ENCODE results near the gene ENTR1.

Gene ENTR1

GRCh38 chr9:136377341-136378169 is 32.9 kb downstream of the ENTR1 start:
- no peak for DNase-seq (ENCODE audit: low read depth in 1 of 2, low spot score in 1 of 2)

GRCh38 chr9:136376457-136376856 is 34.0 kb downstream of the ENTR1 start:
- DNase-seq (ENCODE audit: low read depth in 1 of 2, low spot score in 1 of 2), result no peak

GRCh38 chr9:136375096-136375495 is 35.3 kb downstream of the ENTR1 start:
- no peak for DNase-seq (ENCODE audit: low read depth in 1 of 2, low spot score in 1 of 2)

GRCh38 chr9:136374183-136374575 is 36.2 kb downstream of the ENTR1 start:
- no peak for DNase-seq (ENCODE audit: low read depth in 1 of 2, low spot score in 1 of 2)

- DNase-seq (ENCODE audit: low read depth in 1 of 2, low spot score in 1 of 2), result no peak
Measured at GRCh38 chr9:136373300-136374182, 36.9 kb downstream of the ENTR1 start, which contains the start of gene CARD9. CARD9 (minus strand) TSS chr9:136373669; CDS start chr9:136372078, 1,591 bp downstream.

GRCh38 chr9:136372561-136373299 is 37.7 kb downstream of the ENTR1 start:
- DNase-seq (ENCODE audit: low read depth in 1 of 2, low spot score in 1 of 2), result no peak

- DNase-seq (ENCODE audit: low read depth in 1 of 2, low spot score in 1 of 2), result no peak
Measured at GRCh38 chr9:136372006-136372405, 38.4 kb downstream of the ENTR1 start.

GRCh38 chr9:136371533-136371880 is 38.9 kb downstream of the ENTR1 start:
- no peak for DNase-seq (ENCODE audit: low read depth in 1 of 2, low spot score in 1 of 2)

- no peak for DNase-seq (ENCODE audit: low read depth in 1 of 2, low spot score in 1 of 2)
Measured at GRCh38 chr9:136370687-136371532, 39.5 kb downstream of the ENTR1 start.

GRCh38 chr9:136370037-136370436 is 40.4 kb downstream of the ENTR1 start:
- no peak for DNase-seq (ENCODE audit: low read depth in 1 of 2, low spot score in 1 of 2)

GRCh38 chr9:136368190-136368589 is 42.2 kb downstream of the ENTR1 start:
- no peak for DNase-seq (ENCODE audit: low read depth in 1 of 2, low spot score in 1 of 2)

GRCh38 chr9:136367296-136368145 is 42.9 kb downstream of the ENTR1 start:
- no peak for DNase-seq (ENCODE audit: low read depth in 1 of 2, low spot score in 1 of 2)

- DNase-seq (ENCODE audit: low read depth in 1 of 2, low spot score in 1 of 2), result no peak
Measured at GRCh38 chr9:136366826-136367225, 43.6 kb downstream of the ENTR1 start.

- no peak for DNase-seq (ENCODE audit: low read depth in 1 of 2, low spot score in 1 of 2)
Measured at GRCh38 chr9:136365775-136366222, 44.6 kb downstream of the ENTR1 start.

- DNase-seq (ENCODE audit: low read depth in 1 of 2, low spot score in 1 of 2), result no peak
Measured at GRCh38 chr9:136364942-136365774, 45.3 kb downstream of the ENTR1 start.

- DNase-seq (ENCODE audit: low read depth in 1 of 2, low spot score in 1 of 2), result no peak
Measured at GRCh38 chr9:136363949-136364748, 46.3 kb downstream of the ENTR1 start.

GRCh38 chr9:136363106-136363948 is 47.1 kb downstream of the ENTR1 start, which contains the start of gene DNLZ:
DNLZ (minus strand) TSS chr9:136363744; CDS start chr9:136363714, 30 bp downstream.
- peak; percentile 92 to 94 for DNase-seq (ENCODE audit: low read depth in 1 of 2, low spot score in 1 of 2)
